AG04450 (cell line): Measurements from ENCODE around the gene CCDC15. TPM values are rescaled to one million over a fixed set of nuclear protein-coding genes. Genes with fewer than 3 reads are reported as not detected.

Source experiments
- CTCF ChIA-PET: fragments of 300-600, 350-600 bp; formaldehyde crosslinking; extraction: SDS; loops from one replicate; lab custom pipeline; 2022; ENCODE audit warnings: antibody characterized with exemption, inconsistent platforms; lab: Charles Lee
- POLR2A ChIA-PET: fragments of 350-600 bp; formaldehyde crosslinking; extraction: SDS; loops from one replicate; lab custom pipeline; 2021; ENCODE audit warnings: antibody characterized with exemption, inconsistent platforms; lab: Yijun Ruan, JAX
- DNase-seq: peaks from one replicate; pipeline ENCODE4 v3.0.0-alpha.2; 2011; ENCODE audit warnings: low read depth, low spot score
- H3K27ac ChIP-seq: one replicate; pipeline ENCODE4 v1.5.1; 2012; ENCODE audit warnings: low read depth, low read length, control low read depth
- H3K27me3 ChIP-seq: one replicate; pipeline ENCODE4 v1.6.0; 2012; ENCODE audit warnings: low read length; ENCODE audit not compliant: control insufficient read depth, insufficient read depth
- H3K4me3 ChIP-seq: 2 replicates; pipeline ENCODE4 v1.5.1; 2011; ENCODE audit warnings: mild to moderate bottlenecking, low read depth, low read length, control low read depth
- H3K9me3 ChIP-seq: 2 replicates; pipeline ENCODE4 v1.5.1; 2012; ENCODE audit warnings: low read length; ENCODE audit not compliant: control insufficient read depth, insufficient read depth
- polyA plus RNA-seq: library from polyadenylated mRNA; depleted of rRNA; stranded (reverse); fragments of >200 nt; gene quantifications from 2 replicates; pipeline ENCODE4 v1.2.3, GENCODE V29; 2011
- TF ChIP-seq, protein P1 (sequence below): IDR thresholded peaks from 2 replicates; pipeline ENCODE4 v1.5.1; 2011; ENCODE audit warnings: low read depth, low read length, control low read depth, inconsistent platforms

CCDC15 gene
- polyA plus RNA-seq, 1 experiment = 1.1 TPM

DNA sequence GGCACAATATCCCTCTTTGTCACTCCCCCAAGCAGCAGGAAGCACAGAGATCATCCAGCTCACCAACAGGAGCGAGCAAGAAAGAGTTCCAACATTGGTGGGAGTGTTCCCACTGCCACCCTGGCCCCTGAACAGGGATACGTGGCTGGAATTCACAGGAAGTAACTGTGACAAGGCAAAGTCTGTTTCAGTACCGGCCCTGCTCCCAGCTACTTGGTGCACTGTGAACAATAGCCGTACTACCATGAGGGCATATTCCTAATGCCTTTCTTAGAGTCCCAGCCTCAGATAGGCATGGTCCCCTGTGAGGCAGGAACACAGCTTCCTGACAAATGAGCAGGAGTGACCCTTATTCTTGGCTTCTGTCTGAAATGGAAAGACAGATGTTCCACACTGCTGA is 107.3 kb downstream of the CCDC15 start:
- TF ChIP-seq, protein P1, sequence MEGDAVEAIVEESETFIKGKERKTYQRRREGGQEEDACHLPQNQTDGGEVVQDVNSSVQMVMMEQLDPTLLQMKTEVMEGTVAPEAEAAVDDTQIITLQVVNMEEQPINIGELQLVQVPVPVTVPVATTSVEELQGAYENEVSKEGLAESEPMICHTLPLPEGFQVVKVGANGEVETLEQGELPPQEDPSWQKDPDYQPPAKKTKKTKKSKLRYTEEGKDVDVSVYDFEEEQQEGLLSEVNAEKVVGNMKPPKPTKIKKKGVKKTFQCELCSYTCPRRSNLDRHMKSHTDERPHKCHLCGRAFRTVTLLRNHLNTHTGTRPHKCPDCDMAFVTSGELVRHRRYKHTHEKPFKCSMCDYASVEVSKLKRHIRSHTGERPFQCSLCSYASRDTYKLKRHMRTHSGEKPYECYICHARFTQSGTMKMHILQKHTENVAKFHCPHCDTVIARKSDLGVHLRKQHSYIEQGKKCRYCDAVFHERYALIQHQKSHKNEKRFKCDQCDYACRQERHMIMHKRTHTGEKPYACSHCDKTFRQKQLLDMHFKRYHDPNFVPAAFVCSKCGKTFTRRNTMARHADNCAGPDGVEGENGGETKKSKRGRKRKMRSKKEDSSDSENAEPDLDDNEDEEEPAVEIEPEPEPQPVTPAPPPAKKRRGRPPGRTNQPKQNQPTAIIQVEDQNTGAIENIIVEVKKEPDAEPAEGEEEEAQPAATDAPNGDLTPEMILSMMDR = no peak
- H3K4me3 ChIP-seq = no peak overlapping the region
- ChIA-PET POLR2A (no interaction called here), CTCF (interaction anchor here (0.9 to 1.2 kb wide), 3 partner anchors 9 to 196 kb away, joined by 3 to 4 read pairs (median 3); no protein-coding TSS in a partner anchor)
- no peak for DNase-seq
- H3K27ac ChIP-seq = no peak overlapping the region
- no peaks in the 10 kb centered on the region for H3K27me3 ChIP-seq
- no peaks in the 10 kb centered on the region for H3K9me3 ChIP-seq

DNA sequence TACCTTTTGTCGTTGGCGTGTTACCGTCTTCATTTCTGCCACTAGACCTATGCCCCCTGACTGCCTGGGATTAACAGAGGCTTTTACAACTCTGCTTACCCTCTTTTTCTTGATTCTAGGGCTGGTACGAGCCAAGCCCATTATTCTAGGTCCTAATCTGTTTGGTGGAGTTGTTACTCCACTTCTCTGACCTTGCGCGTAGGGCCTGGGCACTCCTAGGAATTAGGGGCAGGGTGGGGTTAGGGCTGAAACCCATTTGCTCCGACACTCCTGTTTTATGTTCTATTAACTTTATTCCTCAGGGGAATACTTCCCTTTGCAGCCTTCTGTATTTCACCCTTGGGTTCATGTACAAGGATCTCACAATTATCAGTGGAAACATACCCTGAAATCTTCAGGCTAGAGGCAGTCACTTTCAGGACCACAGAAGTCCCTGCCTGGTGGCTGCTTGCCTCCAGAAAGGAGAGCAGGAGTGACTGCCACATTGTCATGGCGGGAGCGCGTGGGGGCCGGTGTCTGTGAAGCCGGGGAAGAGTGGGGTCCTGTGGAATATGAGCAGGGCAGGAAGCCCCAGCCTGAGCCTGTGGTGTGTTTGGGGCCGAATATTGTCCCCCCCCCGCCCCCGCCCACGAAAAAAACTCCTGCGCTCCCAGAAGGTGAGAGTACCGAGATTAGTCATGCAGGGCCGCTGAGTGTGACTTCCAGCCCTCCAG is 108.4 kb downstream of the CCDC15 start:
- Histone ChIP-seq H3K4me3 (peak overlapping the region; percentile 81), H3K27me3 (no peaks in the 10 kb centered on the region), H3K27ac (peak overlapping the region; percentile 11), H3K9me3 (no peaks in the 10 kb centered on the region)
- TF ChIP-seq, protein P1 = no peak
- DNase-seq = no peak
- ChIA-PET CTCF (interaction anchor here (0.9 to 1.0 kb wide), 2 partner anchors 29 to 286 kb away, joined by 3 to 4 read pairs; no protein-coding TSS in a partner anchor), POLR2A (interaction anchor here (0.6 kb wide), 1 partner anchor 201 kb away, joined by 7 read pairs; no protein-coding TSS in a partner anchor)

DNA sequence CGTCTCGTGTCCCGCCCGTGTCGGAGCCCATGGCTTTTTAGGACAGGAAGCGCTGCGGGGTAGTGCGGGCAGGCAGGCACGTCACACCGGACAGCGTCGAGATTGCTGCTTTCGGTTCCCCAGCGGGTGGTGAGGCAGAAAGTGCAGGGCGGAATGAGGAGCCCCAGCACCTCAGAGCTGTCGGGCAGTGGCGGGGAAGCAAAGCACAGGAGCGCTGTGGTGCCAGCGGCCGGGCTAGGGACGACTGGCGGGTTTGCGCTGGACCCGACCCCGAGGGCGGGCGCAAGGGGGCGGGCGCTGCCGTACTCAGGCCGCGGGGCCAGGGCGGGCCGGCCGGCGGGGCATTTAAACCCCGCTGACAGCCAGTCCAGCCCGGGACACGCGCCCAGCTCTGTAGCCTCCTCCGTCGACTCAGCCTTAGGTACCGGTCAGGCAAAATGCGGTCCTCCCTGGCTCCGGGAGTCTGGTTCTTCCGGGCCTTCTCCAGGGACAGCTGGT is 109.0 kb downstream of the CCDC15 start, which contains the start of gene SLC37A2:
SLC37A2 (plus strand) TSS at position 375 of the 498 bp plus-strand sequence; CDS start at position 438, 63 bp downstream.
- Histone ChIP-seq H3K27ac (peak within 1 kb of the TSS; percentile 11), H3K27me3 (no peaks in the 10 kb centered on the region), H3K4me3 (peak within 1 kb of the TSS; percentile 81), H3K9me3 (no peaks in the 10 kb centered on the region)
- ChIA-PET POLR2A (interaction anchor here (0.6 kb wide), 1 partner anchor 200 kb away, joined by 7 read pairs; no protein-coding TSS in a partner anchor), CTCF (interaction anchor here (0.9 to 1.0 kb wide), 2 partner anchors 28 to 285 kb away, joined by 3 to 4 read pairs; no protein-coding TSS in a partner anchor)
- TF ChIP-seq, protein P1 = no peak
- no peak for DNase-seq

DNA sequence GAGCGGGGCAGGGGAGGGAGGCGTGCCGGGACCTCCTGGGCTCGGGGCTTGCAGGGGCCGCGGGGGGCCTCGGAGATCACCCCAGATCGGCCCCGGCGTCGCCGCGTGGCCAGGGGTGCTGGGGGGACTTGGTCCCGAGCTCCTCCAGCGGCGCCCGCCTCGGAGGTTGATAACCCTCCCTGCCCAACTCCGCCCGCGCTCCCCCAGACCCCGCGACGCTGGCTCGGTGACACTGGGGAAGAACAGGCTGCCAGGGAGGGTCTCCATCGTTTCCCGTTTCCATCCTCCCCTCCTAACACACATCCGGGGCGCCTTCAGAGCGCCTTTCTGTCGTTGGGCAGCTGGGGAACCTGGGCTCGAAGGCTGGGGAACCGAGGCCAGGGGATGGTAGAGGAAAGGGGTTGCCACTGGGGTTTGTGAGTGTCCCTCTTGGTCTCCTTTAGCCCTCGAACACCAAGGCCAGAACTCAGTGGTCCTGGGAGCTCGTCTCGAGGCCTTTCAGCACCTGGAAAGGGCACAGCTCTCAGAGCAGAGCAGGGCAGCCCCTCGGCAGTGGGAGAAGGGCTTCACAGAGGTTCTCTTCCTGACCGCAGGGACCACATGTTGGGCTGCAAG is 109.5 kb downstream of the CCDC15 start:
- POLR2A ChIA-PET = no interaction called here
- DNase-seq = no peak
- CTCF ChIA-PET = interaction anchor here (0.7 to 1.2 kb wide), 4 partner anchors 28 to 390 kb away, joined by 3 to 4 read pairs (median 4); no protein-coding TSS in a partner anchor
- H3K27ac ChIP-seq = no peak overlapping the region
- no peaks in the 10 kb centered on the region for H3K27me3 ChIP-seq
- TF ChIP-seq, protein P1 = no peak
- H3K9me3 ChIP-seq = no peaks in the 10 kb centered on the region
- peak overlapping the region; percentile 81 for H3K4me3 ChIP-seq
